D721Med (cell line): Measurements from ENCODE around the gene USPL1.
"Not testable (repeated sequence)": the region's sequence is repeated elsewhere in the genome, so short reads cannot be mapped to it uniquely, and the experiment has no call there.

ENCODE experiments used
- DNase-seq: peaks from one replicate; pipeline ENCODE4 v3.0.0; 2011; ENCODE audit warnings: low spot score; ENCODE audit not compliant: insufficient read length
- FAIRE-seq: peaks from 2 replicates; lab custom pipeline; 2011; peaks lifted over from hg19 to GRCh38; lab: Jason Lieb, UNC
- CTCF ChIP-seq: IDR thresholded peaks from 2 replicates; pipeline ENCODE4 v1.5.1; 2012; ENCODE audit warnings: mild to moderate bottlenecking, control low read depth; ENCODE audit not compliant: insufficient read depth; ENCODE audit errors: missing control alignments

The USPL1 gene

GRCh38 chr13:30600496-30600895 lies 17.2 kb upstream of the USPL1 start:
- DNase-seq (no peak), FAIRE-seq (no peak)
- no peak for TF ChIP-seq CTCF

- TF ChIP-seq CTCF: no peak
- FAIRE-seq (no peak), DNase-seq (no peak)
Observed at GRCh38 chr13:30601836-30602235, 15.9 kb upstream of the USPL1 start.

GRCh38 chr13:30605052-30605451 lies 12.7 kb upstream of the USPL1 start:
- DNase-seq (no peak), FAIRE-seq (no peak)
- no peak for TF ChIP-seq CTCF

GRCh38 chr13:30607186-30607585 lies 10.5 kb upstream of the USPL1 start:
- not testable (repeated sequence) for FAIRE-seq, DNase-seq

GRCh38 chr13:30607908-30608307 lies 9.8 kb upstream of the USPL1 start:
- no peak for FAIRE-seq

GRCh38 chr13:30608364-30608763 lies 9.4 kb upstream of the USPL1 start:
- DNase-seq (no peak), FAIRE-seq (no peak)
- TF ChIP-seq CTCF: no peak

More at GRCh38 chr13:30607908-30608307, 9.8 kb upstream of the USPL1 start:
- TF ChIP-seq CTCF: no peak
- no peak for DNase-seq

GRCh38 chr13:30610311-30610710 lies 7.4 kb upstream of the USPL1 start:
- FAIRE-seq: no peak
- DNase-seq: no peak
- TF ChIP-seq CTCF: no peak

GRCh38 chr13:30615481-30615865 lies 2.2 kb upstream of the USPL1 start:
- DNase-seq (no peak), FAIRE-seq (no peak)
- TF ChIP-seq CTCF: no peak
